GM21619 (cell line): ENCODE measurements around the gene SUGCT.

Experiments used
- ATAC-seq: cut with Tn5 transposase; IDR thresholded peaks from one replicate; pipeline ENCODE4 v1.9.1; 2021; ENCODE audit not compliant: unreplicated experiment

SUGCT gene

GRCh38 chr7:40507166-40507565, 372.4 kb downstream of the SUGCT start:
- ATAC-seq: no peak

- ATAC-seq: no peak
Observed at GRCh38 chr7:40509287-40509996, 374.6 kb downstream of the SUGCT start.

GRCh38 chr7:40516376-40516775, 381.6 kb downstream of the SUGCT start:
- no peak for ATAC-seq

DNA sequence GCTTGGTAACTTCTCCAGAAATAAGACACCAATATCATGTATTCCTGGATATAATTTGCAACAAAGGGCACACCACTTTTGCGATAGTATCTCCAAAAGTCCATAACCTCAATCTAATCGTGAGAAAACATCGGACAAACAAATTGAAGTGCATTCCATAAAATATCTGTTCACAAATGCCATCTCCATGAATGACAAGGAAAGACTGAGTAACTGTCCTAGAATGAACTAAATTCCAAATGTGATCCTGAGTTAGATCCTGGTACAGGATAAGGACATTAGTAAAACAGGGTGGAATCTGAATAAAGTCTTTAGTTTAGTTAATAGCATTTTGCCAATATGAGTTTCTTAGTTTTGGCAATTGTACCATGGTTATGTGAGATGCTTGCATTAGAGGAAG, 384.2 kb downstream of the SUGCT start:
- no peak for ATAC-seq

DNA sequence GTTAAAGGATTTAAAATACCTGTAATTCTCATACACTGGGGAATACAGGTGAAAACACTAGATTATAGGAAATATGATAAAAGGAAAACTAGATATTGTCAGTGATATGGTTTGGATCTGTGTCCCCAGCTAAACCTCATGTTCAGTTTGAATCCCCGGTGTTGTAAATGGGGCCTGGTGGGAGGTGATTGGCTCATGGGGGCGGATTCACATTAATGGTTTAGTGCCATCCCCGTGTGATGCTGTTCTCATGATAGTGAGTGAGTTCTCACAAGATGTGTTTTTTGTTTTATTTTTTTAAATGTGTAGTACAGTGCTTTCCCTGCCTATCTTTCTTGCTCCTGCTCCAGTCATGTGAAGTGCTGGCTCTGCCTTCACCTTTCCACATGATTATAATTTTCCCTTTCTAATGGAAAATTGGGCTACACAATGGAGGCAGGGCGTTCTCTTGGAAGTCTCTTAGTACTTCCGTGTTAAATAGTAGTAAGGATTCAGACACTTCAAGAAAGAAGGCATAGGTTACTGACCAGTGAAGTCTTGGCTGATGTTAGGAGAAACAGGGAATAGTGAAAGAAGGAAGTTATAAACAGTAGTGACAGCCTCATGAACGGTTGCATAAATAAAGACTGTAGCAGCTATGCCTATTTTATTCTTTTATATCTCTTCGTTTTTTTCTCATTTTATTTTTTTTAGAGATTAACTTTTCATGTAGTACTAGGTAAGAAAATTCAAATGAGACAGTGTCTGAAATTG, 386.4 kb downstream of the SUGCT start:
- no peak for ATAC-seq

DNA sequence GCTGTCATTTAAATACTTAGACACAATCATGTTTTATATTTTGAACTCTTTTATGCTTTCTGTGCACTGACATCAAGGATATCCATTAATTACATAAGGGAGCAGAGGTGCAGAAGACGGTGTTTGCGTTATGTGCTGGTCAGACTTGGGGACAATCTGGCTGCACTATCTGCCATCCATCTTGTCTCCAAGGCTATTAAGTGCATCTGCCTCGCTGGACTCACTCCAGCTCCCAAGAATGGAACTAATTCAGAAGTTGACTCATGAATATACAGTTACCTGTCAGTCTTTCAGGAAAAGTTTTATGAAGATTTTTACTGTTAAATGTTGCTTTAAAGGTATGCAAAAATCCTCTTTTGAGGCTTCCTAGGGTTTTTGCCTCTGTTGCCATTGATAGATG, 391.0 kb downstream of the SUGCT start:
- no peak for ATAC-seq

- ATAC-seq: no peak
Observed at GRCh38 chr7:40526951-40527715, 392.3 kb downstream of the SUGCT start.

- ATAC-seq: no peak
Observed at GRCh38 chr7:40527723-40528122, 392.9 kb downstream of the SUGCT start.

- ATAC-seq: no peak
Observed at GRCh38 chr7:40530292-40530691, 395.5 kb downstream of the SUGCT start.

- ATAC-seq: no peak
Observed at GRCh38 chr7:40531956-40532355, 397.2 kb downstream of the SUGCT start.

DNA sequence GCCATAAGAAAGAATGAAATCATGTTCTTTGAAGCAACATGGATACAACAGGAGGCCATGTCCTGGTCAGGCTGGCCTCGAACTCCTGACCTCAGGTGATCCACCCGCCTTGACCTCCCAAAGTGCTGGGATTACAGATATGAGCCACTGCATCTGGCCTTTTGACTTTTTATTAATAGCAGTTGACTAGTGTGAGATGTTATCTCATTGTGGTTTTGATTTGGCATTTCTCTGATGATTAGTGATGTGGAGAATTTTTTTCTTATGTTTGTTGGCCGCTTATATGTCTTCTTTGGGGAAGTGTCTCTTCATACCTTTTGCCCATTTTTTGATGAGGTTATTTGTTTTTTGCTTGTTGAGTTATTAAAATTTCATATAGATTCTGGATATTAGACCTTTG, 400.9 kb downstream of the SUGCT start:
- ATAC-seq: no peak

- ATAC-seq: no peak
Observed at GRCh38 chr7:40536421-40536820, 401.6 kb downstream of the SUGCT start.

- no peak for ATAC-seq
Observed at GRCh38 chr7:40538281-40538680, 403.5 kb downstream of the SUGCT start.

DNA sequence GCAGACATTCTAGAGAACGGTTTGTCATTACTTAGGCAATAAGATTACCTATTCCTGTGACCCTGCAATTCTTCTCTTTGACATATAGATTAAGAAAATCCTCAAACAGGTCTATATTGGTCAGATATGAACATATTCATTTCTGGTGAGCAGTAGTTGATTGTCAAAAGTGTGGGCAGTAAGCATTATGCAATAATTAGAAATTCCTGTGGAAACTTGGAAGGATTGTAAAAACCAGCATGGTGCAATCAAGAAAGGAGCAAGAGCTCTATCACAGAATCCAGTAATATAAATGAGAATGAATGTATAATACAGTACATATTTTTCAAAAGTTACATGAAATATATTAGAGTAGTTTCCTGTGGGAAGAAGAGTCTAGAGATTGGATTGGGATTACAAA, 406.5 kb downstream of the SUGCT start:
- ATAC-seq: no peak

DNA sequence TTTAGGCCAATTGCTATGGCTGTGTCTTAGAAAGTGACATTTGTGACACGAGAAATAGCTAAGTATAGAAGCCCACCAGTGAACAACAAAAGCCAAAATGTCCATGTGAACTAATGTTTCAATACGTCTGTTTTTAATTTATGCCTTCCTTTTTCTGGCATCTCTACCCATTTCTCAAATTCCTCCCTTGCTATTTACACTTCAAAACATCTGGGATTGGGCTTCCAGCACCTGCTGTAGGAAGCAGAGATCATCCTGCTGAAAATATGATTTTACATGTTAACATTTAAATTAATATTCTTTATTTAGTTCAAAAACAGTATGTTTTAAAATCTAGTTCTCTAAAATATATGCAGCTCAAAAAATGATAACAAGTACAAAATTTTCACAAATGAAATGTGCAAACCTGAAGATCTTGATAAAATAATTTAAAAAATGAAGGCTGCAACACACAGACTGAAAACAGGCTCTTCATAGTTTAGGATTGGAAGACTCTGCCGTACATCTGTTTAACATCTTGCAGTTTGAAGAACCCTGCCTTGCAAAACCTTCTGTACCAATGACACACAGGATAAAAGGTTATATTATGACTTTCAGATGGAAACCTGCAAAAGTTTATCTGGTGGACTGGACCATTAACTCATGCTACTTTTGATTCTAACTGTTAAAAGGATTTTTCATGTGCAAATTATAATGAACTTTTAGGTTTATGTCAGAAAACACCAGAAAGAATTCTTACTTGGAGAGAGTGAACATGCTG, 408.4 kb downstream of the SUGCT start:
- ATAC-seq: no peak

DNA sequence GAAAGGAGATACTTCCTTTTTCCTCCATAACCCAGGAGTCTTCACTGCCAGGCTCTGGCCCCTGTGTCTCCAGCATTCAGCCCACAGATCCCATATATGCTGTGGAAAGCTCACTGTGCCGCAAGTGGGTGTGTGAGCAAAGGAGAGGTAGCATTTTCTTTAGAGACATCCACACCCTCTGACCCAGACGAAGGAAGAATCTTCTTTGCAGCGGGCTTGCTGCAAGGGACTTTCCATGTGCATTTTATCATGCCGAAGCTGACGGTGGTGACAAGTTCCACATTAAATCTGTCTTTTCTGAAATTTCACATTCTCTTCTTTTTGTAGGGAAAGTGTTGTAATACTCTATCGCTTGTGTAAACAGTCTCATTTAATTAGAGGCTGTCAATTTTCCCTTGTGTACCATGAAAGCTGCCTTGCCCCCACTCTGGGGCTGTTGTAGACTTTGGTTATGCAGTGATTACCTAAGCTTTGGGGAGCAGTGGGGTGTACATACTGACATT, 409.5 kb downstream of the SUGCT start:
- no peak for ATAC-seq

DNA sequence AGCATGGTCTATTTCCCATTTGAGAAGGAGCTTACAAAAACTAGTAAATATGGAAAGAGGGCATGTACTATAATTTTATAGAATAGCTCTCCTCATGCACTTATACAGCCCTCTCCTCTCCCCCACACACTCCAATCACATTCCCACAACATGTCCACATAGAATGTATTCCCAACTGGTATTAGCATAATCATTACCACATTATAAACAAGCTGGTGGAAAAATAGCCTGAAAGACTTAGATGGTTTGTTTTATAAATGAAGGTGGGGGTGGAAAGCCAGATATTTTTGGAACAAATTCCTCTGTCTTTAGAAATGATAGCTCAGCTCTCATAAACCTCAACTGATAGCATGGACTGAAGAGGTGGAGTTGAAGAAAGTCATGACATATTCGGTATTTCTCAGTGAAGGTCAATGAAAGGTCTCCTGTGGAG, 410.1 kb downstream of the SUGCT start:
- no peak for ATAC-seq

DNA sequence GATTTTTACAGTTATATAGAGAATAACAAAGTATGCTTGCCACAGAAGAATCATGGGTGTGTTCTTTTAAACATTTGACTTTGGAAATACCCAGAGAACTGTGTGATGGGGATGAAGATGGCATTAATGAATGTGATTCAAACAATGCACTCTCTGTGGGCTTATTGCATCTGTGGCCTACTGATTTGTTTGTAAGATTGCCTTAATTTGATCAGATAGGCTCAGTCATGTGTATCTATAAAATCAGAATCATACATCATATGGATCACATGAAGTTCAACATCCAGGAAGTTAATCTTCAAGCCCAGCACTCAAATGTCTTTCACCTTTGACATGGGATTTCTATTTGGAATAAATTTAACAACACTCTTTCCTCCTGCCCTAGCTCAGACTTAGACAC, 410.9 kb downstream of the SUGCT start:
- no peak for ATAC-seq

DNA sequence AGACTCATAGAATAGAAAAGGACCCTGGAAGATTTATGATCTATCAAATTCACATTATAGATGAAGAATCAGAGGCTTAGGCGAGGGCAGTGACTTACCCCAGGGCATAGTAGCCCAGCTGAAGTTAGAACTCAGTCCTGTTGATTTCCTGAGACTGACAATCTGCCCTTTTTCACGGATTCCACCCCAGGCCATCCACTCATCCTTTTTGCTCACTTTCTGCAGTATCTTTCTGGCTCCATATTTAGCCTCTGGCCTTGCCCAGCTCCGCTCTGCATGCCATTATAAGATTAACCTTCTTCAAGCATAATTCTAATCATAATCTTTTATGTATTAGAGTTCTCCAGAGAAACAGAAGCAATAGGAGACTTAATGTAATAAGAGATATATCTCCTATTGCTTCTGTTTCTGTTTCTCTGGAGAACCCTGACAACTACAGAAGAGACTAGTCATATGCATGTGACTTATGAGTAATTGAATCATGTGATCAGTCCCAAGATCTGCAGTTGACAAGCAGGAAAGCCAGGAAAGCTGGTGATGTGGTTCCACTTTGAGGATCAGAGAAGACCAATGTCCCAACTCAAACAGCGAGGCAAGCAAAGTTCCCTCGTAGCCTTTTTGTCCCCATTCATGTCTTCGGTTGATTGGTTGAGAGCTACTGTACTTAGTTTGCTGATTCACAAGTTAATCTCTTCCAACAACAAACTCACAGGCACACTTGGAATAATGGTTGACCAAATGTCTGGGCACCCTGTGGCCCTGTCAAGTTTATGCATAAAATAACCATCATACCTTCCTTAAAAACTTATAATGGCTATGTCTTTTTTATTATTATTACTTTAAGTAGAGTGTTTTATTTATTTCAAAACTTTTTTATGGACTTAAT, 412.1 kb downstream of the SUGCT start:
- ATAC-seq: no peak
